Spleen (tissue), 11 donors: ENCODE data around the gene LRRC15. TPM values are rescaled to one million over a fixed set of nuclear protein-coding genes. Genes with fewer than 3 reads are reported as not detected.

Source experiments
- DNase-seq: peaks from one replicate; pipeline ENCODE4 v3.0.0-alpha.2; 2020
- H3K27ac ChIP-seq, 8 donors: fragments of 200-600 bp; sonication (generic) in 7 of 8; 1 replicate in 4 of 8; 2 replicates in 4 of 8; pipeline versions ENCODE4 v1.5.0 to v1.8.0; 2016 to 2021; ENCODE audit warnings: inconsistent platforms in 4 of 8, mild to moderate bottlenecking in 4 of 8, moderate library complexity in 1 of 8
- H3K27me3 ChIP-seq, 7 donors: fragments of 200-600 bp; sonication (generic) in 6 of 7; replicated peaks in 1 of 7; 1 replicate in 4 of 7; 2 replicates in 3 of 7; pipeline versions ENCODE4 v1.5.0 to v1.8.0; 2016 to 2021; ENCODE audit warnings: inconsistent platforms in 3 of 7, mild to moderate bottlenecking in 1 of 7
- H3K36me3 ChIP-seq, 6 donors: fragments of 200-600 bp; sonication (generic) in 5 of 6; 1 replicate in 4 of 6; 2 replicates in 2 of 6; pipeline versions ENCODE4 v1.5.0 to v1.8.0; 2016 to 2021; ENCODE audit warnings: inconsistent platforms in 2 of 6
- H3K4me1 ChIP-seq, 6 donors: fragments of 200-600 bp; sonication (generic) in 5 of 6; 1 replicate in 3 of 6; 2 replicates in 3 of 6; pipeline versions ENCODE4 v1.5.0 to v1.8.0; 2016 to 2021; ENCODE audit warnings: inconsistent platforms in 3 of 6
- H3K4me3 ChIP-seq, 8 donors: fragments of 200-600 bp; sonication (generic) in 7 of 8; 1 replicate in 4 of 8; 2 replicates in 4 of 8; pipeline versions ENCODE4 v1.5.0 to v1.8.0; 2016 to 2021; ENCODE audit warnings: inconsistent platforms in 4 of 8, mild to moderate bottlenecking in 4 of 8, moderate library complexity in 2 of 8
- H3K9me3 ChIP-seq, 8 donors: fragments of 200-600 bp; sonication (generic) in 7 of 8; 1 replicate in 4 of 8; 2 replicates in 4 of 8; pipeline versions ENCODE4 v1.5.0 to v1.8.0; 2016 to 2021; ENCODE audit warnings: inconsistent platforms in 4 of 8
- POLR2A ChIP-seq, 3 donors: fragments of 450-650 bp; IDR thresholded peaks; one replicate each; pipeline ENCODE4 v1.5.1; 2017; ENCODE audit warnings: antibody characterized with exemption in 3 of 3, mild to moderate bottlenecking in 1 of 3
- POLR2AphosphoS5 ChIP-seq, 3 donors: sonication (generic); formaldehyde crosslinking; IDR thresholded peaks; one replicate each; pipeline ENCODE4 v1.5.1; 2017; ENCODE audit warnings: antibody characterized with exemption in 3 of 3
- whole genome bisulfite sequencing, 5 donors: extraction: QIAGEN DNeasy Blood & Tissue Kit in 3 of 5; methylation state at CpG; one replicate each; pipeline versions ENCODE4 v1.1.5 to v1.1.7; 2013 to 2018; 5-methylcytosine and 5-hydroxymethylcytosine counted together
- intact Hi-C: fragments of 100-400 bp; cut with DNase I; formaldehyde crosslinking; loops from one replicate; pipeline ENCODE4 v1.15.0; 2023; ENCODE audit warnings: low total_unique reads
- polyA plus RNA-seq, 3 donors: library from polyadenylated mRNA; stranded (reverse); fragments of 200-250 nt; gene quantifications; one replicate each; pipeline ENCODE4 v1.2.1, GENCODE V29; 2013
- total RNA-seq, 7 donors: library from RNA; depleted of rRNA in 3 of 7; stranded (reverse); fragments of >200 nt in 3 of 7; fragmentation: NEBNext Ultra II Directional in 4 of 7; extraction: Animal tissue kit (Norgen Biotek cat#: 25700) in 4 of 7; gene quantifications; one replicate each; pipeline versions ENCODE4 v1.1.0 to v1.2.1, GENCODE V29; 2016 to 2021
- TF ChIP-seq, protein P1 (sequence below), 11 experiments: fragments of 200-600 bp in 7 of 11; fragments of 450-650 bp in 4 of 11; sonication (generic) in 4 of 11; IDR thresholded peaks in 8 of 11; conservative IDR thresholded peaks in 3 of 11; 1 replicate in 7 of 11; 2 replicates in 4 of 11; pipeline versions ENCODE4 v1.4.0 to v1.8.0; 2016 to 2021; ENCODE audit warnings: antibody characterized with exemption in 11 of 11, inconsistent platforms in 4 of 11, mild to moderate bottlenecking in 1 of 11
- donor health status: healthy with polysubstance abuse.
- donor health status: DM: no; HTN: no; CAD: no; lungs with moderate emphysema.
- donor health status: DM: no; HTN: no; CAD: no.
- donor health status: Bipolar disorder and iron deficiency.
- donor health status: healthy.
- donor health status: DM: no; HTN: no; CAD: no.
- donor health status: DM: yes; HTN: yes; CAD: no.

LRRC15 gene
- total and polyA plus RNA-seq, 10 donors = 0.09 to 1.1 (median 0.35) TPM; not detected in 1

DNA sequence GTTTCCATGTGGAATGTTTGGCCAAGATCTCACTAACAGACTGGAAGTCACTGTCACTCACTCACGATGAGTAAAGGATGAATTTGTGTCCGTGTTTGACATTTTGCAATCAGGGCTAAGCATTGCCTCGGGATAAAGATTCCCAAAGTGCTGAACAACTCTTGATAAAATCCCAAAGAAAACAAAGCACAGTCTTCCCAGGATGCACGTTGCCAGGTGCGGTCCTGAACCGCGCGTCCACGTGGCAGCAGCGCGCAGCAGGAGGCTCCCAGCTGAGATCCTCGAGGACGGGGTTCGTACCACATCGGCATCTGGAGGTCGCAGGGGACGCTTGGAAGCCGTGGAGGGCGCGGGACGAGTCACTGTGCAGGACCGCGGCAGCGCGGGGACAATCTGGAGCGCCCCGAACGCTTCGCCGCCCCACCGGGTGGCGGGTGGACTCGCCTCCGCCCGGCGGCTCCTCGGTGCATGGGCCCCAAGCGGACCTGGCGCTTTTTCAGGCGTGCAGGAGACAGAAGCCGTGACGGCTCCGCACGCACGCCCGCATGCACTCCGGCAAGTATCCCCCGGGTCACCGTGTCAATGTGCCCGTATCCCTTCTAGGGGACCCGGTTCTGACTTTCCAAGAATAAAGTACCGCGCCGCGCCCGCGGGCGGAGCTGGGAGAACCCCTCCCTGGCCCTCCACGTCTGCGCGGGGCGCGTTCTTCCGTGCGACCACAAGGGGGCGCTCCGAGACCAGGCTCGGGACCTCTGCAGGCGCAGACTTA is 36.1 kb downstream of the LRRC15 start:
- intact Hi-C loops = no loop called here
- TF ChIP-seq POLR2A (IDR thresholded peaks at IDR 0.05) (no peak), POLR2AphosphoS5 (IDR thresholded peaks at IDR 0.05) (peak in 2 of 3 donors; percentile 53 to 69)
- TF ChIP-seq, protein P1, sequence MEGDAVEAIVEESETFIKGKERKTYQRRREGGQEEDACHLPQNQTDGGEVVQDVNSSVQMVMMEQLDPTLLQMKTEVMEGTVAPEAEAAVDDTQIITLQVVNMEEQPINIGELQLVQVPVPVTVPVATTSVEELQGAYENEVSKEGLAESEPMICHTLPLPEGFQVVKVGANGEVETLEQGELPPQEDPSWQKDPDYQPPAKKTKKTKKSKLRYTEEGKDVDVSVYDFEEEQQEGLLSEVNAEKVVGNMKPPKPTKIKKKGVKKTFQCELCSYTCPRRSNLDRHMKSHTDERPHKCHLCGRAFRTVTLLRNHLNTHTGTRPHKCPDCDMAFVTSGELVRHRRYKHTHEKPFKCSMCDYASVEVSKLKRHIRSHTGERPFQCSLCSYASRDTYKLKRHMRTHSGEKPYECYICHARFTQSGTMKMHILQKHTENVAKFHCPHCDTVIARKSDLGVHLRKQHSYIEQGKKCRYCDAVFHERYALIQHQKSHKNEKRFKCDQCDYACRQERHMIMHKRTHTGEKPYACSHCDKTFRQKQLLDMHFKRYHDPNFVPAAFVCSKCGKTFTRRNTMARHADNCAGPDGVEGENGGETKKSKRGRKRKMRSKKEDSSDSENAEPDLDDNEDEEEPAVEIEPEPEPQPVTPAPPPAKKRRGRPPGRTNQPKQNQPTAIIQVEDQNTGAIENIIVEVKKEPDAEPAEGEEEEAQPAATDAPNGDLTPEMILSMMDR (IDR thresholded peaks at IDR 0.05 in 8 of 11, conservative IDR thresholded peaks at IDR 0.05 in 3 of 11) = peak; percentile 91 to 100 (median 97)

DNA sequence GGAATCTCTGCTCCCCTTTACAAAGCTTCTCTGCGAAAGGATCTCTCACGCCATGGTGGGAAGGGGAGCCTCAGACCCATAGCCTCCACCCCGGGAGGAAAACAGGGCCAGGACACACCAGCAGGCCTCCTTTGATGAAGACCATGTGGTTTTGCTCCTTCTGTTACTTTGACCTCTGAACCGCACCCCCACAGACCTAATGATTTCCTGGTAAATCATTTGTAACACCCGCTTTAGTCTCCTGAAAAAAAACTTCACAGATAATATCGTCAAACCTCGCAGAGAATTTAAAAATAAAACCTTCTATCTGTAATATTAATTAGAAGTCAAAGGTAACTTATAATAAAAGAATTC is 36.7 kb downstream of the LRRC15 start:
- no peak for DNase-seq
- 87 to 89% (median 88%) methylated on average over 7 of the region's 7 CpGs for WGBS, 5 donors

More for the DNA sequence above, 36.1 kb downstream of the LRRC15 start:
- Histone ChIP-seq H3K27me3 (peaks cover 0 to 53% (median 20%) of the 10 kb centered on the region in 7 donors), H3K4me3 (peak overlapping the region; percentile 32 to 69 (median 40)), H3K9me3 (no peaks in the 10 kb centered on the region), H3K4me1 (peaks cover 5 to 12% (median 10%) of the 10 kb centered on the region in 6 donors), H3K36me3 (no peaks in the 10 kb centered on the region), H3K27ac (no peak overlapping the region)
- peak; percentile 97 for DNase-seq
- WGBS, 5 donors = 4 to 8% (median 4%) methylated on average over 21 to 69 of the region's 69 CpGs

DNA sequence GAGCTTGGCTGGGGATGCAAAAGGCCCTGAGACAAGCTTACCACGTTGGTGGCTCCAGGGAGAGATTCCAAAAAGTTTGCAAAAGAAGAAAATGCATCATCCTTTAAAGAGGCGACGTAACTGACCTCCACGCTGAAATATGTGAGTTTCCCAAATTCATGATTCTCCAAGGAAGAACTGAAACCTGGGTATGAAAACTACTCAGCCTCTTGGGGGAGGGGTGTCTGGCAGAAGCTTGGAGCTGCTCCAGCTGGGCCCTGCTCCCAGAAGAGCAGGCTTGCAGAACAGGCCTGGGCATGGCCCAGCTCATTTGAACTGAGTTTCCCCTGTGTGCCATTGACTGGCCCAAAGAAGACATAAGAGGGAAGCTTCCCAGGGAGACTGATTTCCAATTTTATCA is 39.0 kb downstream of the LRRC15 start:
- WGBS, 5 donors = 53 to 77% (median 62%) methylated on average over 4 of the region's 4 CpGs
- peaks cover 5 to 12% (median 10%) of the 10 kb centered on the region in 6 donors for H3K4me1 ChIP-seq
- peaks cover 0 to 47% (median 20%) of the 10 kb centered on the region in 7 donors for H3K27me3 ChIP-seq
- H3K27ac ChIP-seq = no peak overlapping the region
- TF ChIP-seq POLR2A (IDR thresholded peaks at IDR 0.05) (no peak), POLR2AphosphoS5 (IDR thresholded peaks at IDR 0.05) (no peak)
- TF ChIP-seq, protein P1 (IDR thresholded peaks at IDR 0.05 in 8 of 11, conservative IDR thresholded peaks at IDR 0.05 in 3 of 11) = no peak
- H3K36me3 ChIP-seq = no peaks in the 10 kb centered on the region
- H3K4me3 ChIP-seq = no peak overlapping the region
- no peaks in the 10 kb centered on the region for H3K9me3 ChIP-seq
- intact Hi-C loops = no loop called here
- no peak for DNase-seq

More for the DNA sequence above, 36.7 kb downstream of the LRRC15 start:
- H3K4me1 ChIP-seq = peaks cover 5 to 12% (median 10%) of the 10 kb centered on the region in 6 donors
- intact Hi-C loops = no loop called here
- no peak overlapping the region for H3K4me3 ChIP-seq
- no peaks in the 10 kb centered on the region for H3K9me3 ChIP-seq
- H3K27me3 ChIP-seq = peaks cover 0 to 53% (median 20%) of the 10 kb centered on the region in 7 donors
- TF ChIP-seq, protein P1 (IDR thresholded peaks at IDR 0.05 in 8 of 11, conservative IDR thresholded peaks at IDR 0.05 in 3 of 11) = no peak
- no peak for TF ChIP-seq POLR2A (IDR thresholded peaks at IDR 0.05)
- no peak for TF ChIP-seq POLR2AphosphoS5 (IDR thresholded peaks at IDR 0.05)
- no peak overlapping the region for H3K27ac ChIP-seq
- H3K36me3 ChIP-seq = no peaks in the 10 kb centered on the region

DNA sequence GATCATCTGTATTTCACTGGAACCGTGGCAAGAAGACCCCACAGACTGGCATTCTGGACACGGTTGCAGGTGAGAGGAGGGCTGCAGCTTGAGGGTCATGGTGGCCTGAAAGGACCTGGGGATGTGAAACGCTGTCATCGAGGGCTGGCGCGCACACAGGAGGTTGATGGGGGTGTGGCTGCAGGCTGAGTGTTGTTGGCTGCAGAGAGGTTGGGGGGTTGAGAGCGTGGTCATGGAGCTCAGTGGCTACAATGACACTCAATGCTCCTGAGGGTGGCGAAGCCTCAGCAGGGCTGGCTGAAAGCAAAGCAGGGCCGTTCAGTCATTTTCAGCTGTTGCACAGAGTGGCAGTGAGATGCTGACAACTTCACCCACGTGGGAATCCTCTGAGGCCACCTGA is 39.4 kb downstream of the LRRC15 start:
- Histone ChIP-seq H3K9me3 (no peaks in the 10 kb centered on the region), H3K27me3 (peaks cover 0 to 49% (median 20%) of the 10 kb centered on the region in 7 donors), H3K27ac (no peak overlapping the region), H3K4me3 (no peak overlapping the region), H3K4me1 (peaks cover 5 to 12% (median 10%) of the 10 kb centered on the region in 6 donors), H3K36me3 (no peaks in the 10 kb centered on the region)
- intact Hi-C loops = no loop called here
- TF ChIP-seq POLR2A (IDR thresholded peaks at IDR 0.05) (no peak), POLR2AphosphoS5 (IDR thresholded peaks at IDR 0.05) (no peak)
- TF ChIP-seq, protein P1 (IDR thresholded peaks at IDR 0.05 in 8 of 11, conservative IDR thresholded peaks at IDR 0.05 in 3 of 11) = no peak
- WGBS, 5 donors = 83 to 95% (median 87%) methylated on average over 10 of the region's 10 CpGs
- no peak for DNase-seq
